Chondrocyte (in vitro differentiated cells): ENCODE data around the gene DUSP6. TPM values are rescaled to one million over a fixed set of nuclear protein-coding genes. Genes with fewer than 3 reads are reported as not detected.

Source experiments
- DNase-seq: peaks from one replicate; pipeline ENCODE4 v3.0.0; 2021; ENCODE audit warnings: mixed read lengths, low spot score
- H3K27ac Mint-ChIP-seq: one replicate; pipeline ENCODE4 v1.8.0; 2021; ENCODE audit warnings: mild to moderate bottlenecking, moderate library complexity, mixed read lengths; ENCODE audit not compliant: unreplicated experiment
- H3K27me3 Mint-ChIP-seq: 2 replicates; pipeline ENCODE4 v1.8.0; 2021; ENCODE audit warnings: low read depth, mixed read lengths
- H3K36me3 Mint-ChIP-seq: 2 replicates; pipeline ENCODE4 v1.8.0; 2021; ENCODE audit warnings: low read depth, mixed read lengths
- H3K4me1 Mint-ChIP-seq: 2 replicates; pipeline ENCODE4 v1.8.0; 2021; ENCODE audit warnings: low read depth, mild to moderate bottlenecking, mixed read lengths
- H3K4me3 Mint-ChIP-seq: one replicate; pipeline ENCODE4 v1.8.0; 2021; ENCODE audit warnings: mild to moderate bottlenecking, moderate library complexity, mixed read lengths; ENCODE audit not compliant: unreplicated experiment
- H3K9me3 Mint-ChIP-seq: 2 replicates; pipeline ENCODE4 v1.8.0; 2021; ENCODE audit warnings: low read depth, mixed read lengths
- CTCF ChIP-seq: fragments of 200-600 bp; sonication (generic); IDR thresholded peaks from 2 replicates; pipeline ENCODE4 v1.5.0; 2021; ENCODE audit warnings: antibody characterized with exemption, mild to moderate bottlenecking, moderate library complexity
- total RNA-seq: library from RNA; stranded (reverse); gene quantifications from 3 replicates; pipeline ENCODE4 v1.2.1, GENCODE V29; 2021

DUSP6 gene
- total RNA-seq, 1 donor from 2014 or later: 8.3 TPM

GRCh38 chr12:89346741-89347324 lies 5.5 kb downstream of the DUSP6 start:
- Mint-ChIP-seq H3K36me3 (no peaks in the 10 kb centered on the region), H3K4me3 (peak overlapping the region; percentile 39), H3K4me1 (peaks cover 60% of the 10 kb centered on the region), H3K27ac (peak overlapping the region; percentile 18), H3K27me3 (no peaks in the 10 kb centered on the region), H3K9me3 (no peaks in the 10 kb centered on the region)
- TF ChIP-seq CTCF: no peak
- DNase-seq: no peak

GRCh38 chr12:89345830-89346740 lies 6.2 kb downstream of the DUSP6 start:
- Mint-ChIP-seq H3K4me1 (peaks cover 59% of the 10 kb centered on the region), H3K9me3 (no peaks in the 10 kb centered on the region), H3K27me3 (no peaks in the 10 kb centered on the region), H3K4me3 (peak overlapping the region; percentile 39), H3K36me3 (no peaks in the 10 kb centered on the region), H3K27ac (peak overlapping the region; percentile 18)
- TF ChIP-seq CTCF: no peak
- no peak for DNase-seq

GRCh38 chr12:89345376-89345775 lies 6.9 kb downstream of the DUSP6 start:
- no peak for TF ChIP-seq CTCF
- Mint-ChIP-seq H3K4me1 (peaks cover 52% of the 10 kb centered on the region), H3K36me3 (no peaks in the 10 kb centered on the region), H3K4me3 (no peak overlapping the region), H3K27me3 (no peaks in the 10 kb centered on the region), H3K9me3 (no peaks in the 10 kb centered on the region), H3K27ac (no peak overlapping the region)
- DNase-seq: no peak

GRCh38 chr12:89344862-89345202 lies 7.5 kb downstream of the DUSP6 start:
- H3K9me3 Mint-ChIP-seq: no peaks in the 10 kb centered on the region
- H3K4me1 Mint-ChIP-seq: peaks cover 47% of the 10 kb centered on the region
- no peak overlapping the region for H3K4me3 Mint-ChIP-seq
- H3K36me3 Mint-ChIP-seq: no peaks in the 10 kb centered on the region
- no peak for TF ChIP-seq CTCF
- no peak for DNase-seq
- H3K27me3 Mint-ChIP-seq: no peaks in the 10 kb centered on the region
- H3K27ac Mint-ChIP-seq: no peak overlapping the region

GRCh38 chr12:89344043-89344861 lies 8.0 kb downstream of the DUSP6 start:
- Mint-ChIP-seq H3K4me3 (no peak overlapping the region), H3K36me3 (no peaks in the 10 kb centered on the region), H3K4me1 (peaks cover 41% of the 10 kb centered on the region), H3K9me3 (no peaks in the 10 kb centered on the region), H3K27me3 (no peaks in the 10 kb centered on the region), H3K27ac (no peak overlapping the region)
- no peak for TF ChIP-seq CTCF
- DNase-seq: no peak
